Midbrain (tissue), 1 donor: ENCODE measurements around the gene PELI1.
"Not testable (repeated sequence)": the region's sequence is repeated elsewhere in the genome, so short reads cannot be mapped to it uniquely, and the experiment has no call there.

Experiments
- DNase-seq: peaks from one replicate; lab custom pipeline; 2025; lab: John Stamatoyannopoulos, UW

The PELI1 gene

DNA sequence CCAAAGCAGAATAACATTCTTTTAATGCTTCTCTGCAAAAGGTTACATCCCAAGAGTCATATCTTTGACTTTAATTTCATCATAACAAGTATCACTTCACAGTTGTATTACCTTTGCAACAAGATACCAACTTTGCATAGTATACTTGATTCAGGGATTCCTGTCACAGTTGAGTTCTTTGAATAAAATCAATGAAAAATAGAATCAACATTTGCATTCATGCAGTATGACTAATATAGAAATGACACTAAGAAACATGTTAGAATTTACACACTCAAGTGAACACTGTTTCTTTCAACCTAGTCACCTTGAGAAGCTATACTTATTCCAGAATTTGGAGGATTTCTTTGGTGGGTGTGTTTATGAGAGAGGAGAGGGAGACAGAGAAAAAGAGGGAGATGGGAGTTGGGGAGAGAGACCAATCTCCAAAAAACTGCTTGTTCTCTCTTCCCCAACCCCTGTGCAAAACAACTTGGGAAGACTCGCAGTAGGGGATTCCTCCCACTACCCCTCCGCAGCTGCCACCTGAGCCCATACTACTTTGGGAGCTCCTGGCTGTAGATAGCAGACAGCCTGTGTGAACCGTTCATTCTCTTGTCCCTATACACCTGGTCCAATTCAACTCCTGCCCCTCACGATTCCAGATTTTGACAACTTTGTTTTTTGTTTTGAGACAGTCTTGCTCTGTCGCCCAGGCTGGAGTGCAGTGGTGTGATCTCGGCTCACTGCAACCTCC is 57.7 kb downstream of the PELI1 start:
- no peak for DNase-seq

- no peak for DNase-seq
Observed at GRCh38 chr2:64085936-64086335, 58.3 kb downstream of the PELI1 start.

DNA sequence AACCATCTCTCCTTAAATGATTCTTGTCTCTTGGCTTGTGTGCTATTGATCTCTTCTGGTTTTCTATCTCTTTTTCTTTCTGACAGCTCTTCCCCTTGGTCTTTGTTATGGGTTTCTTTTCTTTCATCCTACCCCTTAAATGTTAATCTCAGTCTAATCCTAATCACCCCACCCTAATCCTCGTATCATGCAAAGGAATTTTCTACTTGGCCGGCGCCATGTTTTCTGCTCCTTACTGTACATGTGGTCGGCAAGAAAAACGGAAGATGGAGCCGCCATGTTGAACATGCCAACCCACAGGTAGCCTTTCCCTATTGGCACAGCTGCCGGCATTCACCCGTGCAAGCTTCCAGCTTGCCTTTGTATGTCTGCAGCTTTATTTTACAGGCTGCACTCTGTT is 63.2 kb downstream of the PELI1 start:
- no peak for DNase-seq

DNA sequence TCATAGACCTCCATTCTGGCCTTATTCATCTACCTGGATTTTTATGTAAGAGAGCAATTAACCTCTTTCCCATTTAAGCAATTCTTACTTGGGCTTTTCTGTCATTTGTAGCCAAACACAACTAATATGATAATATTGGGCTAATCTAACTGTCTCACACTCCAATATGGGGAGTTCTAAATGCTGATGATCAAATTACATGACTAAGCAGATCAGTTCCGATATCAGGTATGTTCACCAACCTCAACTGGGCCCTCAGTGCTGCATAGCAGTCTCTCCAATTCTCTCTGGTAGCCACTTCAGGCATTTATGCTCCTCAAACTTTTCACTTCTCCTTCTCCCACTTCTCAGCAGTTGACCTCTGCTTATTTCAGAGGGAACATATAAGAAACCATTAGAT is 64.0 kb downstream of the PELI1 start:
- no peak for DNase-seq

DNA sequence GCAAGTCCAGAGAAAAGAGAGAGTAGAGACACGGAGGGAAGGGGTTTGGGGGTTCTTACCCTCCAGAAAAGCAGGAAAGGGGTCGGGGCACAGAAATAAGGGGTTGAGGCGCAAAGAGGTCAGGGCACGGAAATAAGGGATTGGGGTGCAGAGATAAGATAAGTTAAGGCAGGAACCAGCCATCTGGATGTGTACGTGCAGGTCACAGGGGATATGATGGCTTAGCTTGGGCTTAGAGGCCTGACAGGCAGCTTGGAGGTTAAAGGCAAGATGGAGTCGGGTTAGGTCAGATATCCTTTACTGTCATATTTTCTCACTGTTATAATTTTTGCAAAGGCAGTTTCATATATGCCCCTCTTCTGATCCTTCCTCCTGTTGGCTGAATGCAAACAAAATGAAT is 64.5 kb downstream of the PELI1 start:
- not testable (repeated sequence) for DNase-seq

DNA sequence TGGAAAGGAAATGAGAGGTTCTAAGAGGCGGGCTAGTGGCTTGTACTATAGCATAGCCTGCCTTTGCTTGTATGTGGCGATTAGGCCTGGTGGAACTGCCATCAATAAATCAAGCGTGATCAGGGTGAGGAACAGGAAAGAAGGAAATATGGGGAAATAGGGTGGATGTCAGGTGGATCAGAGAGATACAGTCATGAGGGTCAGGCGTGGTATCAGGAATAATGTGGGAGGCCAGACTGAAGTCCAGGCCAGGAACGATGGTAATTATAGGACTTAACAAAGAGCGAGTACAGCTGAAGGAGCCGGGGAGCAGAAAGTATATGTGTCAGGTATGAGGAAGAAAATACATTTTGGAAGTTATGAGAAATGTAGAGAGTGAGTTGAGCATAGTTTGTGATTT is 67.4 kb downstream of the PELI1 start:
- DNase-seq, result not testable (repeated sequence)

DNA sequence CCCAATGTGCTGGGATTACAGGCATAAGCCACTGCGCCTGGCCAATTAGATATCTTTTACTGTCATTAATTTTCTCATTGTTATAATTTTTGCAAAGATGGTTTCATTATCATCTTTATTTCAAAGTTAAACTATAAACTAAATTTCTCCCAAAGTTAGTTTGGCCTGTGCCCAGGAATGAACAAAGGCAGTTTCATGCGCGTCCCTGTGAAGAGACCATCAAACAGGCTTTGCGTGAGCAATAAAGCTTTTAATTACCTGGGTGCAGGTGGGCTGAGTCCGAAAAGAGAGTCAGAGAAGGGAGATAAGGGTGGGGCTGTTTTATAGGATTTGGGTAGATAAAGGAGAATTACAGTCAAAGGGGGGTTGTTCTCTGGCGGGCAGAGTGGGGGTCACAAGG is 69.6 kb downstream of the PELI1 start:
- DNase-seq, result not testable (repeated sequence)

DNA sequence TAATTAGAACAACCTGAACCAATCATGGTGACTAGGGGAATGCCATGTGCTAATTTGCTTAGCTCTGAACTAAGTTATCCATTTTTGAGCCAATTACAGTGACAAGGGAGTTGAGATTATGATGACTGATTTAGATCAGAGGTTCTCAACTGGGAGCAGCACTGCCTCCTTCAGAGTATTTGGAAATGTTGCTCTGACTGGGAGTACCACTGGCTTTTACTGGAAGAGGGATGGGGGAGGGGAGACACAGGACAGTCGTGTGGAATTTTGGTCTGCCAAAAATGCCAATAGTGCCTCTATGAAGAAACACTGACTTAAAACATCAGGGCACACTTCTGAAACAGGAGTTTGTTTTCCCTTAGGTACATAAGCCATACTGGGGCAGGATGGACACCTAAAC is 76.9 kb downstream of the PELI1 start:
- DNase-seq, result no peak

DNA sequence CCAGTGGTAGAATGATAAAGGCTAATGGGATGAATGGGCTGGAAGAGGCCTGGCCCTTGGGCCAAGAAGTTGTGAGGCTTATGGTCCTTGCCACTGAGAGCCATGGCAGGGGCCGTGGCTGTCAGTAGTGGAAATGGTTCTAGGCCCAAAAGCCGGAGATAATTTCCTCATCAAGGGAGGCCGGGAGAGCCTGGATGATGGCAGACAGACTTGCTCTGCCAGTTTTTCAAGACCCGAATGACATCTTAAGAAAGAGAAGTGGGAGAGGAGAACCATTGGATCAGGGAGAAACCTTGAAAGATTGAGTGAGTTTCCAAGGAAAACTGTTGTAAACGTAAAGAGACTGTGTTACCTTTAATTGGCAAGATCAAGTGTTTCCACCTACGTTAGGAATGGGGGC is 78.7 kb downstream of the PELI1 start:
- DNase-seq, result no peak

DNA sequence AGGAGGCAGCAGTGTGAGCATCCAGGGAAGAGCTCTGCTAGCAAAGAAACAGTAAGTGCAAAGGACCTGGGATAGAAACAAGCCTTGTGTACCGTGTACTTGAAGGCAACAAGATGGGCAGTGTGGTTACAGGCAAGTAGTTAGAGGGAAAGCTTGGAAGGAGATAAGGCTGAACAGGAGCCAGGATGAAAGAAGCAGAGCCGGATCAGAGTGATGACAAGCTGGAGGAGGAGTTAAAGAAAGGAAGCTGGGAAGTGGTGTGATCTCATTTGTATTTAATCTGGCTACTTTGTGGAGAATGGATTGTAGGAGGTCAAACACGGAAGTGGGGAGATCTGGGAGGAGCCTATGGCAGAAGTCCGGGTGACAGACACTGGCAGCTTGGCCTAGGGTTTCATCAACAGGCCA is 80.3 kb downstream of the PELI1 start:
- DNase-seq, result no peak

DNA sequence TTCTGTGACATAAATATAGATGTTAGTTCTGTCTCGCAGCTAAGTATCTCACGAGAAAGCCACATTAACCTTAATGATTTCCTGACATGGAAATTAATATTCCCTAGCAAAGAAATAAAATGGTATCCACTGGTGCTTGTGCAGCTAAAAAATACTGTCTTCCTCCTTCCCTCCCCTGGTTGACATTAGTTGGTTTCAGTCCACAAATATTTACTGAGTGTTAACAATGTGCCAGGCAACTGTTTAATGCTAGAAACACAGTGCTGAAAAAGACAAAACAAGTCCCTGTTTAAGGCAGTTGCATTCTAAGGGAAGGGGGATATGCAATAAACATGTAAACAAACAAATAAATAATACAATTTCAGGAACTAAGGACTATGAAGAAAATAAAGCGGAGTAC is 80.8 kb downstream of the PELI1 start:
- DNase-seq, result no peak

GRCh38 chr2:64062840-64063239 is 81.4 kb downstream of the PELI1 start:
- no peak for DNase-seq

- no peak for DNase-seq
Observed at GRCh38 chr2:64059270-64059669, 85.0 kb downstream of the PELI1 start.

DNA sequence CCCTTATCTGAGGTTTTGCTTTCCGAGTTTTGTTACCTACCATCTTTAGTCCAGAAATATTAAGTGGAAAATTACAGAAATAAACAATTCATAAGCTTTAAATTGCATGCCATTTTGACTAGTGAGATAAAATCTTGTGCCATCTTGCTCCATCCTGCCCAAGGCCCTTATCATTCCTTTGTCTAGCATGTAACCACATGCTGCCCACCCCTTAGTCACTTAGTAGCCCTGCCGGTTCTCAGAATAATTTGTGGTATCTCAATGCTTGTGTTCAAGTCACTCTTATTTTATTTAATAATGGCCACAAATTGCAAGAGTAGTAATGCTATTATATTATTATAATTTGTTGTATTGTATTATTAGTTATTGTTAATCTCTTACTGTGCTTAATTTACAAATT is 88.2 kb downstream of the PELI1 start:
- no peak for DNase-seq

DNA sequence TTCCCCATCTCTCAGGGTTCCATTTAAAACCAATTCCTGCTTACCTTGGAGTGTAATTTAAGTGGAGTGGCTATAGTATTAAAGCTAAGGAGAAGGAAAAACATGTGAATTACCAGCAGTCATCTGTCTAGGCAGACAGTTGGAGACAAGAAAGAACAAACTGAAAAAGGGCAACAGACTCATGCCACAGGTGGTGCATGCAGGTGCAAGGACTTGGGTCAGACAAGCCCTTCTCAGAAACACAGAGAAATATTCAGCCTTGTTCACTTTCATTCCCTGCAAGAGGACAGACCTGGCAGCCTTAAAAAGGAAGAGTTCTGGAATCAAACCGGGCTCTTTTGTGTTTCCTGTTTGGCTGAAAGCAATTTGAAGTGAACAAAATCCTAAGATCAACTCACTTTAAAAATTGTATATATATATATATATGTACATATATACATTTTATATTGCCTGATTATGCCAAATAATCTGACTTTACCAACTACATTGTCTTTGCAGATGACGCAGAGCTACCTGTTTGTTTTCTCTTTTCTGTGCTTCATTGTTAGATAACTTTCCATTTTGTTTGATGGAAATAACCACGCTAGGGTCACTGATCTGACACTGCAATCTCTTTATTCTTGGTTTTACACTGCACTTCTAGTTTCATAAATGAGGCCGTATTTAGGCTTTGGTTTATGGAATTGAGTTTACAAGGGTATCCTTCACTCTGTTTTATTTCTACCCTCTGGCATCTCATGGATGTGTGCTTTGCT is 89.9 kb downstream of the PELI1 start:
- no peak for DNase-seq

- DNase-seq, result no peak
Observed at GRCh38 chr2:64052463-64053241, 91.6 kb downstream of the PELI1 start.

DNA sequence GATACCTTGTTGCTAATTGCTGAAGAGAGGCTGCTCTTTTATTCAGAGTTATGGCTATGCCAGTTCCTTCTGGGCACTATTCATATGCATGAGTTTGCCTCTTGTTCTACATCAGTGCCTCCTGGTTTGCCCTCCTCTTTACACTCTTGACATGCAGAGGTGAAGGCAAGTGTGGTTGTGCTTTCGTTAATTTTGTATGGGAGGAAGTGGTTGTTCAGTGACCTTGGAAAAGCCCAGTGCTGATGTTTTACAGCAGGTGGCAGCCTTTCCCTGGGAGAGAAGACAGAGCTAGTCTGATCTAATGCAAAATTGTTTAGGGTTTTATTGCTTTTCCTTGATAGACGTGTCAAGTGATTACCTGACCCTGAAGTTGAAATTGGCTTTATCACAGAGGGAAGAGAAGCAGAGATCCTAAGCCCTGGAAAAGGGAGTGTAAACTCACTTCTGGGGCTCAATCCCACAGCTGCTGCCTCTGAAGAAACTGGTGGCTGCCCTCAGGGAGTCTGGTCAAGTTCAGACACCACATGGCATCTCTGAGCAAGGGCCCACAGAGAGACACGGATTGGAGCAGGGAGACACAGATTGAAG is 94.5 kb downstream of the PELI1 start:
- DNase-seq, result peak; percentile 64

GRCh38 chr2:64045938-64046337 is 98.3 kb downstream of the PELI1 start:
- no peak for DNase-seq
